Esophagus muscularis mucosa (tissue), 4 donors: Measurements from ENCODE around the gene VWA3B. TPM values are rescaled to one million over a fixed set of nuclear protein-coding genes. Genes with fewer than 3 reads are reported as not detected.

Experiments used
- DNase-seq: peaks from one replicate; pipeline ENCODE4 v3.0.0-alpha.2; 2017; ENCODE audit errors: extremely low spot score
- H3K27ac ChIP-seq, 4 donors: fragments of 200-600 bp; sonication (generic); replicated peaks in 1 of 4; 1 replicate in 3 of 4; 2 replicates in 1 of 4; pipeline ENCODE4 v1.5.1; 2016 to 2019; ENCODE audit warnings: mild to moderate bottlenecking in 1 of 4
- H3K27me3 ChIP-seq, 4 donors: fragments of 200-600 bp; sonication (generic); one replicate each; pipeline versions ENCODE4 v1.5.1 to v1.6.0; 2016 to 2019
- H3K36me3 ChIP-seq, 4 donors: fragments of 200-600 bp; sonication (generic); one replicate each; pipeline ENCODE4 v1.5.1; 2016 to 2019
- H3K4me1 ChIP-seq, 4 donors: fragments of 200-600 bp; sonication (generic); one replicate each; pipeline ENCODE4 v1.5.1; 2016 to 2019
- H3K4me3 ChIP-seq, 4 donors: fragments of 200-600 bp; sonication (generic); 1 replicate in 2 of 4; 2 replicates in 2 of 4; pipeline ENCODE4 v1.5.1; 2016 to 2019; ENCODE audit warnings: mild to moderate bottlenecking in 4 of 4, moderate library complexity in 1 of 4
- H3K9me3 ChIP-seq, 4 donors: fragments of 200-600 bp; sonication (generic); 1 replicate in 3 of 4; 2 replicates in 1 of 4; pipeline ENCODE4 v1.5.1; 2016 to 2019
- CTCF ChIP-seq, 3 experiments: fragments of 200-600 bp in 2 of 3; fragments of 450-650 bp in 1 of 3; sonication (generic) in 2 of 3; IDR thresholded peaks; one replicate each; pipeline ENCODE4 v1.5.1; 2017 to 2019; ENCODE audit warnings: antibody characterized with exemption in 3 of 3, mild to moderate bottlenecking in 2 of 3, moderate library complexity in 1 of 3
- EP300 ChIP-seq: sonication (generic); formaldehyde crosslinking; IDR thresholded peaks from one replicate; pipeline ENCODE4 v1.6.1; 2017; ENCODE audit warnings: antibody characterized with exemption
- POLR2A ChIP-seq: fragments of 450-650 bp; IDR thresholded peaks from one replicate; pipeline ENCODE4 v1.6.1; 2017; ENCODE audit warnings: antibody characterized with exemption, moderate library complexity, mild to moderate bottlenecking, low read depth
- POLR2AphosphoS5 ChIP-seq, 2 donors: sonication (generic); formaldehyde crosslinking; IDR thresholded peaks; one replicate each; pipeline ENCODE4 v1.6.1; 2017; ENCODE audit warnings: antibody characterized with exemption in 2 of 2
- WGBS: methylation state at CpG from one replicate; pipeline ENCODE4 v1.1.5; 2018; 5-methylcytosine and 5-hydroxymethylcytosine counted together
- intact Hi-C: fragments of 100-400 bp; cut with DNase I; formaldehyde crosslinking; loops from one replicate; pipeline ENCODE4 v1.15.1; 2023
- total RNA-seq, 4 donors: library from RNA; depleted of rRNA; stranded (reverse); fragments of >200 nt; gene quantifications; one replicate each; pipeline versions ENCODE4 v1.1.0 to v1.2.1, GENCODE V29; 2016

The VWA3B gene
- total RNA-seq, 4 donors from 2014 or later, result not detected

- Histone ChIP-seq H3K4me3 (no peak overlapping the region), H3K36me3 (no peaks in the 10 kb centered on the region), H3K9me3 (no peaks in the 10 kb centered on the region), H3K27me3 (no peaks in the 10 kb centered on the region), H3K27ac (peak overlapping the region; percentile 80 to 90 (median 84)), H3K4me1 (peaks cover 60 to 70% (median 62%) of the 10 kb centered on the region in 4 donors)
- TF ChIP-seq EP300, result no peak
- TF ChIP-seq POLR2AphosphoS5 (IDR thresholded peaks at IDR 0.05), result peak in 1 of 2 donors; percentile 16
- WGBS, result 31% methylated on average over 4 of the region's 4 CpGs
- no peak for DNase-seq
- intact Hi-C loops, result no loop called here
Measured at GRCh38 chr2:98160554-98160953, 73.6 kb downstream of the VWA3B start.

GRCh38 chr2:98161186-98161585, 74.2 kb downstream of the VWA3B start:
- Histone ChIP-seq H3K36me3 (no peaks in the 10 kb centered on the region), H3K4me1 (peaks cover 55 to 64% (median 61%) of the 10 kb centered on the region in 4 donors)

GRCh38 chr2:98164256-98164655, 77.3 kb downstream of the VWA3B start:
- Histone ChIP-seq H3K27ac (peak overlapping the region; percentile 55 to 90 (median 84)), H3K9me3 (no peaks in the 10 kb centered on the region), H3K27me3 (no peaks in the 10 kb centered on the region), H3K4me1 (peaks cover 44 to 50% (median 48%) of the 10 kb centered on the region in 4 donors), H3K4me3 (no peak overlapping the region), H3K36me3 (no peaks in the 10 kb centered on the region)
- intact Hi-C loops, result no loop called here
- no peak for TF ChIP-seq POLR2A
- TF ChIP-seq EP300, result no peak
- no peak for TF ChIP-seq CTCF (IDR thresholded peaks at IDR 0.05)
- TF ChIP-seq POLR2AphosphoS5 (IDR thresholded peaks at IDR 0.05), result no peak
- WGBS, result 71% methylated on average over 2 of the region's 2 CpGs
- no peak for DNase-seq

More at GRCh38 chr2:98161186-98161585, 74.2 kb downstream of the VWA3B start:
- 87% methylated on average over 4 of the region's 4 CpGs for whole genome bisulfite sequencing
- Histone ChIP-seq H3K27ac (peak overlapping the region; percentile 80 to 90 (median 84)), H3K4me3 (no peak overlapping the region), H3K9me3 (no peaks in the 10 kb centered on the region), H3K27me3 (no peaks in the 10 kb centered on the region)
- intact Hi-C loops, result no loop called here
- no peak for DNase-seq
- TF ChIP-seq POLR2AphosphoS5 (IDR thresholded peaks at IDR 0.05) (no peak), POLR2A (no peak), CTCF (IDR thresholded peaks at IDR 0.05) (no peak), EP300 (no peak)

- intact Hi-C loops, result no loop called here
- no peak for TF ChIP-seq POLR2A
- Histone ChIP-seq H3K9me3 (no peaks in the 10 kb centered on the region), H3K4me3 (no peak overlapping the region), H3K27me3 (no peaks in the 10 kb centered on the region), H3K27ac (no peak overlapping the region), H3K4me1 (peaks cover 31 to 37% (median 37%) of the 10 kb centered on the region in 4 donors), H3K36me3 (no peaks in the 10 kb centered on the region)
- no peak for DNase-seq
- WGBS, result 91% methylated on average over 4 of the region's 5 CpGs
Measured at GRCh38 chr2:98165516-98166071, 78.6 kb downstream of the VWA3B start.

GRCh38 chr2:98167916-98168315, 80.9 kb downstream of the VWA3B start:
- intact Hi-C loops, result no loop called here
- H3K4me1 ChIP-seq, result peaks cover 11 to 14% (median 14%) of the 10 kb centered on the region in 4 donors
- TF ChIP-seq EP300, result no peak
- TF ChIP-seq POLR2A, result no peak
- TF ChIP-seq POLR2AphosphoS5 (IDR thresholded peaks at IDR 0.05), result no peak
- no peak for TF ChIP-seq CTCF (IDR thresholded peaks at IDR 0.05)
- H3K27me3 ChIP-seq, result no peaks in the 10 kb centered on the region
- H3K27ac ChIP-seq, result no peak overlapping the region
- no peak for DNase-seq
- no peaks in the 10 kb centered on the region for H3K9me3 ChIP-seq
- 78% methylated on average over 2 of the region's 2 CpGs for WGBS
- H3K4me3 ChIP-seq, result no peak overlapping the region
- no peaks in the 10 kb centered on the region for H3K36me3 ChIP-seq

- WGBS, result 76% methylated on average over 3 of the region's 3 CpGs
- intact Hi-C loops, result no loop called here
- Histone ChIP-seq H3K27ac (no peak overlapping the region), H3K27me3 (no peaks in the 10 kb centered on the region), H3K9me3 (no peaks in the 10 kb centered on the region), H3K4me1 (no peaks in the 10 kb centered on the region), H3K36me3 (no peaks in the 10 kb centered on the region), H3K4me3 (no peak overlapping the region)
- no peak for DNase-seq
- TF ChIP-seq POLR2A, result no peak
- no peak for TF ChIP-seq CTCF (IDR thresholded peaks at IDR 0.05)
- TF ChIP-seq EP300, result no peak
- TF ChIP-seq POLR2AphosphoS5 (IDR thresholded peaks at IDR 0.05), result no peak
Measured at GRCh38 chr2:98170076-98170475, 83.1 kb downstream of the VWA3B start.
